HepG2 (cell line): ENCODE data around the gene CAMKK1. TPM values are rescaled to one million over a fixed set of nuclear protein-coding genes. Genes with fewer than 3 reads are reported as not detected.

ENCODE experiments used
- BRD4 ChIP-seq: sonication (generic); formaldehyde crosslinking; IDR thresholded peaks from 2 replicates; pipeline ENCODE4 v1.4.0; 2020; ENCODE audit warnings: missing genetic modification reagents
- CCAR2 ChIP-seq: fragments of 200-400 bp; formaldehyde crosslinking; optimal IDR thresholded peaks from 2 replicates; pipeline ENCODE3; 2018; ENCODE audit warnings: low read depth, mild to moderate bottlenecking, low read length, moderate library complexity
- EP300 ChIP-seq, 3 experiments: sonication (generic) in 1 of 3; formaldehyde crosslinking in 1 of 3; IDR thresholded peaks; 2 replicates each; pipeline versions ENCODE4 v1.5.1 to v1.6.1; 2011 to 2020; ENCODE audit warnings: low read depth in 2 of 3, low read length in 2 of 3, borderline replicate concordance in 1 of 3, improper control_type of control experiment in 1 of 3, mild to moderate bottlenecking in 1 of 3, missing genetic modification reagents in 1 of 3, moderate library complexity in 1 of 3
- IKZF4 ChIP-seq: sonication (generic); formaldehyde crosslinking; IDR thresholded peaks from 2 replicates; pipeline ENCODE4 v1.5.1; 2020; ENCODE audit warnings: borderline replicate concordance, mild to moderate bottlenecking, low read depth, missing genetic modification reagents; ENCODE audit errors: not compliant biosample characterization
- KLF11 ChIP-seq: IDR thresholded peaks from 2 replicates; pipeline ENCODE4 v1.6.1; 2016; ENCODE audit warnings: missing compliant biosample characterization
- MEF2D ChIP-seq: sonication (generic); formaldehyde crosslinking; IDR thresholded peaks from 2 replicates; pipeline ENCODE4 v1.5.1; 2020; ENCODE audit warnings: mild to moderate bottlenecking, missing genetic modification reagents
- NFKB2 ChIP-seq: sonication (generic); formaldehyde crosslinking; IDR thresholded peaks from 2 replicates; pipeline ENCODE4 v1.4.0; 2020; ENCODE audit warnings: missing genetic modification reagents, borderline replicate concordance
- ONECUT2 ChIP-seq: sonication (generic); formaldehyde crosslinking; IDR thresholded peaks from 2 replicates; pipeline ENCODE4 v1.4.0; 2020; ENCODE audit warnings: missing genetic modification reagents
- PAF1 ChIP-seq: IDR thresholded peaks from 2 replicates; pipeline ENCODE4 v1.6.1; 2016; ENCODE audit warnings: missing genetic modification reagents, missing compliant biosample characterization
- SATB2 ChIP-seq: sonication (generic); formaldehyde crosslinking; IDR thresholded peaks from 2 replicates; pipeline ENCODE4 v1.5.0; 2020; ENCODE audit warnings: missing genetic modification reagents
- SIX1 ChIP-seq: sonication (generic); formaldehyde crosslinking; IDR thresholded peaks from 2 replicates; pipeline ENCODE4 v1.4.0; 2020; ENCODE audit warnings: missing genetic modification reagents, borderline replicate concordance
- SRF ChIP-seq: IDR thresholded peaks from 2 replicates; pipeline ENCODE4 v1.6.1; 2011; ENCODE audit warnings: mild to moderate bottlenecking, low read depth, low read length, moderate library complexity
- ZFY ChIP-seq: sonication (generic); formaldehyde crosslinking; IDR thresholded peaks from 2 replicates; pipeline ENCODE4 v1.4.0; 2020; ENCODE audit warnings: missing genetic modification reagents
- ZNF138 ChIP-seq: sonication (generic); formaldehyde crosslinking; IDR thresholded peaks from 2 replicates; pipeline ENCODE4 v1.5.0; 2020; ENCODE audit warnings: mild to moderate bottlenecking, low read depth, missing genetic modification reagents
- ZNF292 ChIP-seq: sonication (generic); formaldehyde crosslinking; IDR thresholded peaks from 2 replicates; pipeline ENCODE4 v1.8.1; 2022; ENCODE audit warnings: mild to moderate bottlenecking, low read depth, missing genetic modification reagents, borderline replicate concordance
- ZNF460 ChIP-seq: sonication (generic); formaldehyde crosslinking; IDR thresholded peaks from 2 replicates; pipeline ENCODE4 v1.5.1; 2020; ENCODE audit warnings: missing genetic modification reagents, mild to moderate bottlenecking, borderline replicate concordance
- ZNF674 ChIP-seq: sonication (generic); formaldehyde crosslinking; IDR thresholded peaks from 2 replicates; pipeline ENCODE4 v1.5.0; 2020; ENCODE audit warnings: low read depth, mild to moderate bottlenecking, missing genetic modification reagents
- ZNF7 ChIP-seq: IDR thresholded peaks from 2 replicates; pipeline ENCODE4 v1.6.1; 2016; ENCODE audit warnings: missing biosample characterization, missing genetic modification reagents
- ZNF792 ChIP-seq: IDR thresholded peaks from 2 replicates; pipeline ENCODE4 v1.6.1; 2016
- polyA plus RNA-seq, 8 experiments: library from polyadenylated mRNA; depleted of rRNA in 3 of 8; stranded (reverse) in 7 of 8; unstranded in 1 of 8; fragments of >200 nt; fragmentation: Illumina TruSeq in 4 of 8; extraction: Trizol in 4 of 8; gene quantifications; 2 replicates each; pipeline versions ENCODE4 v1.2.1 to v1.2.3, GENCODE V29; 2011 to 2016; ENCODE audit warnings: low read depth in 4 of 8, missing spikeins in 1 of 8, mixed read lengths in 1 of 8; ENCODE audit not compliant: insufficient read depth in 1 of 8
- total RNA-seq, 5 experiments: library from RNA; depleted of rRNA; stranded (reverse); fragments of >200 nt; fragmentation: Illumina TruSeq; extraction: Trizol; gene quantifications; 2 replicates each; pipeline ENCODE4 v1.2.3, GENCODE V29; 2016; ENCODE audit warnings: low read depth in 1 of 5
- TF ChIP-seq, protein P1 (sequence below): sonication (generic); formaldehyde crosslinking; IDR thresholded peaks from 2 replicates; pipeline ENCODE4 v1.4.0; 2020; ENCODE audit warnings: mild to moderate bottlenecking, missing genetic modification reagents
- TF ChIP-seq, protein P2 (sequence below): IDR thresholded peaks from 2 replicates; pipeline ENCODE4 v1.6.1; 2012; ENCODE audit warnings: inconsistent platforms
- TF ChIP-seq, protein P3 (sequence below): sonication (generic); formaldehyde crosslinking; IDR thresholded peaks from 2 replicates; pipeline ENCODE4 v1.4.0; 2020; ENCODE audit warnings: missing genetic modification reagents
- TF ChIP-seq, protein P4 (sequence below): IDR thresholded peaks from 2 replicates; pipeline ENCODE4 v1.6.1; 2016; ENCODE audit warnings: mild to moderate bottlenecking
- TF ChIP-seq, protein P5 (sequence below): IDR thresholded peaks from 2 replicates; pipeline ENCODE4 v1.6.1; 2016; ENCODE audit warnings: mild to moderate bottlenecking, missing biosample characterization, missing genetic modification reagents
- TF ChIP-seq, protein P6 (sequence below): sonication (generic); formaldehyde crosslinking; conservative IDR thresholded peaks from 2 replicates; pipeline ENCODE4 v1.5.0; 2020; ENCODE audit warnings: missing genetic modification reagents

The CAMKK1 gene
- total and polyA plus RNA-seq, 2 of the 13 experiments (the other 11 are each of a cell fraction or from before 2014, with no cell fraction given): 1.5 to 1.6 TPM

DNA sequence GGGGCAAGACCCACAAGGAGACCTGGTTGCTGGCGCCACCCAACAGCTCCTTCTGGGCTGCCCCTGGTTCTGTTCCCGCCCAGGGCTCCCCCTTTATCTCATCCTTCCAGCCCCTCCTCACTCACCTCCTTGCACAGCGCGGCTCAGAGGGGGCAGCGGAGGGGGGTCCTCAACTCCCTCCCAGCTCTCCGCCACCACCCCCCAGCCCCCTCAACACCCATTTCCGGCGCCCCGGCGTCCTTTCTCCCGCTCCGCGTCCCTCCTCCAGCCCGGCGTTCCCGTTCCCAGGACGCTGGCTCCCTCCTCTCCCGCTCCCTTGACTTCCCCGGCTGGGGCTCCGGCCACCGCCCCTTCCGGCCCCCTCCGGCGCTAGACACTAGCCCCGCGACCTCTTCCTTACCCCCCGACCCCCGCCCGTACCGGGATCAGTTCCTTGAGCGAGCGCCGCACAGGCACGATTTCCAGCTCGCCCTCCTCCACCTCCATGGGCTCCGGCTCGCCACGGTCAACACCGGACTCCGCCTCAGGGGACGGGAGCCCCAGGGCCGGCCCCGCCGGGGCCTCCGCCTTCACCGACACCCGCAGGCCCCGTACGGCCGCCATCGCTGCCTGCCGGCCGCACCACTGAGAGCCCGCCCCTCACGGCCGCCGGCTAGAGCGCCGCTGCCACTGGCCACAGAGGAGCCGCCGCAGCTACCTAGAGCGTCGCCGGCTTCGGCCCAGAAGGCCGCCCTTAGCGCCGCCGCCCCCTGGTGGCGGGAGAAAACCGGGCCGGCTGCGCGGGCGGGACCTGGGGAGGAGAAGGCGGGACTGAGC, 47.0 kb downstream of the CAMKK1 start, which contains the start of gene NCBP3 (continued):
- TF ChIP-seq, protein P1, sequence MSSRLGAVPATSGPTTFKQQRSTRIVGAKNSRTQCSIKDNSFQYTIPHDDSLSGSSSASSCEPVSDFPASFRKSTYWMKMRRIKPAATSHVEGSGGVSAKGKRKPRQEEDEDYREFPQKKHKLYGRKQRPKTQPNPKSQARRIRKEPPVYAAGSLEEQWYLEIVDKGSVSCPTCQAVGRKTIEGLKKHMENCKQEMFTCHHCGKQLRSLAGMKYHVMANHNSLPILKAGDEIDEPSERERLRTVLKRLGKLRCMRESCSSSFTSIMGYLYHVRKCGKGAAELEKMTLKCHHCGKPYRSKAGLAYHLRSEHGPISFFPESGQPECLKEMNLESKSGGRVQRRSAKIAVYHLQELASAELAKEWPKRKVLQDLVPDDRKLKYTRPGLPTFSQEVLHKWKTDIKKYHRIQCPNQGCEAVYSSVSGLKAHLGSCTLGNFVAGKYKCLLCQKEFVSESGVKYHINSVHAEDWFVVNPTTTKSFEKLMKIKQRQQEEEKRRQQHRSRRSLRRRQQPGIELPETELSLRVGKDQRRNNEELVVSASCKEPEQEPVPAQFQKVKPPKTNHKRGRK (CRISPR knock-in tag): no peak
- no peak for TF ChIP-seq ZNF7 (CRISPR knock-in tag)
- TF ChIP-seq ONECUT2: no peak
- peak; percentile 39 for TF ChIP-seq BRD4 (CRISPR knock-in tag)
- no peak for TF ChIP-seq ZNF674 (CRISPR knock-in tag)
- TF ChIP-seq IKZF4 (CRISPR knock-in tag): no peak
- no peak for TF ChIP-seq ZNF138 (CRISPR knock-in tag)
- TF ChIP-seq, protein P2, sequence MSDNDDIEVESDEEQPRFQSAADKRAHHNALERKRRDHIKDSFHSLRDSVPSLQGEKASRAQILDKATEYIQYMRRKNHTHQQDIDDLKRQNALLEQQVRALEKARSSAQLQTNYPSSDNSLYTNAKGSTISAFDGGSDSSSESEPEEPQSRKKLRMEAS: peak; percentile 82
- no peak for TF ChIP-seq PAF1 (CRISPR knock-in tag)
- TF ChIP-seq SRF: no peak
- peak; percentile 62; the same call in 1 of the 2 replicates for TF ChIP-seq ZNF460 (CRISPR knock-in tag)
- TF ChIP-seq, protein P3, sequence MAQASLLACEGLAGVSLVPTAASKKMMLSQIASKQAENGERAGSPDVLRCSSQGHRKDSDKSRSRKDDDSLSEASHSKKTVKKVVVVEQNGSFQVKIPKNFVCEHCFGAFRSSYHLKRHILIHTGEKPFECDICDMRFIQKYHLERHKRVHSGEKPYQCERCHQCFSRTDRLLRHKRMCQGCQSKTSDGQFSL (CRISPR knock-in tag): peak; percentile 50; the same call in 1 of the 2 replicates
- TF ChIP-seq, protein P4, sequence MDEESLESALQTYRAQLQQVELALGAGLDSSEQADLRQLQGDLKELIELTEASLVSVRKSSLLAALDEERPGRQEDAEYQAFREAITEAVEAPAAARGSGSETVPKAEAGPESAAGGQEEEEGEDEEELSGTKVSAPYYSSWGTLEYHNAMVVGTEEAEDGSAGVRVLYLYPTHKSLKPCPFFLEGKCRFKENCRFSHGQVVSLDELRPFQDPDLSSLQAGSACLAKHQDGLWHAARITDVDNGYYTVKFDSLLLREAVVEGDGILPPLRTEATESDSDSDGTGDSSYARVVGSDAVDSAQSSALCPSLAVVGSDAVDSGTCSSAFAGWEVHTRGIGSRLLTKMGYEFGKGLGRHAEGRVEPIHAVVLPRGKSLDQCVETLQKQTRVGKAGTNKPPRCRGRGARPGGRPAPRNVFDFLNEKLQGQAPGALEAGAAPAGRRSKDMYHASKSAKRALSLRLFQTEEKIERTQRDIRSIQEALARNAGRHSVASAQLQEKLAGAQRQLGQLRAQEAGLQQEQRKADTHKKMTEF (CRISPR knock-in tag): peak; percentile 96
- peak; percentile 46; the same call in 1 of the 2 replicates for TF ChIP-seq NFKB2 (CRISPR knock-in tag)
- TF ChIP-seq MEF2D (CRISPR knock-in tag): no peak
- TF ChIP-seq, protein P5, sequence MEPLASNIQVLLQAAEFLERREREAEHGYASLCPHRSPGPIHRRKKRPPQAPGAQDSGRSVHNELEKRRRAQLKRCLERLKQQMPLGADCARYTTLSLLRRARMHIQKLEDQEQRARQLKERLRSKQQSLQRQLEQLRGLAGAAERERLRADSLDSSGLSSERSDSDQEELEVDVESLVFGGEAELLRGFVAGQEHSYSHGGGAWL (CRISPR knock-in tag): peak; percentile 84; the same call in 1 of the 2 replicates
- TF ChIP-seq SATB2 (CRISPR knock-in tag): no peak
- peak in 1 of 2 experiments; percentile 26; a peak in 2 of 4 replicates for TF ChIP-seq EP300 (IDR thresholded peaks at IDR 0.05; ENCODE audit: low read depth in 2 of 2, low read length in 2 of 2)
- peak; percentile 38; the same call in 1 of the 2 replicates for TF ChIP-seq EP300 (CRISPR knock-in tag; IDR thresholded peaks at IDR 0.05; ENCODE audit: borderline replicate concordance)
- TF ChIP-seq, protein P6, sequence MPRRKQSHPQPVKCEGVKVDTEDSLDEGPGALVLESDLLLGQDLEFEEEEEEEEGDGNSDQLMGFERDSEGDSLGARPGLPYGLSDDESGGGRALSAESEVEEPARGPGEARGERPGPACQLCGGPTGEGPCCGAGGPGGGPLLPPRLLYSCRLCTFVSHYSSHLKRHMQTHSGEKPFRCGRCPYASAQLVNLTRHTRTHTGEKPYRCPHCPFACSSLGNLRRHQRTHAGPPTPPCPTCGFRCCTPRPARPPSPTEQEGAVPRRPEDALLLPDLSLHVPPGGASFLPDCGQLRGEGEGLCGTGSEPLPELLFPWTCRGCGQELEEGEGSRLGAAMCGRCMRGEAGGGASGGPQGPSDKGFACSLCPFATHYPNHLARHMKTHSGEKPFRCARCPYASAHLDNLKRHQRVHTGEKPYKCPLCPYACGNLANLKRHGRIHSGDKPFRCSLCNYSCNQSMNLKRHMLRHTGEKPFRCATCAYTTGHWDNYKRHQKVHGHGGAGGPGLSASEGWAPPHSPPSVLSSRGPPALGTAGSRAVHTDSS: no peak
- no peak for TF ChIP-seq ZNF292
- TF ChIP-seq SIX1 (CRISPR knock-in tag): 0 out of 2 replicates have a peak, but pooled peaks have one; percentile 11
- TF ChIP-seq ZFY (CRISPR knock-in tag): peak; percentile 94
- TF ChIP-seq KLF11: no peak
- TF ChIP-seq CCAR2: peak; percentile 92
- TF ChIP-seq ZNF792 (CRISPR knock-in tag): peak; percentile 72
